Thyroid gland (tissue), 4 donors: ENCODE data around the gene SMG6. TPM values are rescaled to one million over a fixed set of nuclear protein-coding genes. Genes with fewer than 3 reads are reported as not detected.

Source experiments
- DNase-seq, 2 donors: peaks; one replicate each; pipeline ENCODE4 v3.0.0-alpha.2; 2019
- H3K27ac ChIP-seq, 3 donors: fragments of 200-600 bp; sonication (generic); 1 replicate in 2 of 3; 2 replicates in 1 of 3; pipeline ENCODE4 v1.5.1; 2016 to 2019; ENCODE audit warnings: mild to moderate bottlenecking in 1 of 3, moderate library complexity in 1 of 3
- H3K27me3 ChIP-seq: fragments of 200-600 bp; sonication (generic); one replicate; pipeline ENCODE4 v1.5.1; 2019
- H3K36me3 ChIP-seq, 2 donors: fragments of 200-600 bp; sonication (generic); one replicate each; pipeline ENCODE4 v1.5.1; 2016 to 2019
- H3K4me1 ChIP-seq, 2 donors: fragments of 200-600 bp; sonication (generic); one replicate each; pipeline ENCODE4 v1.5.1; 2017 to 2019
- H3K4me3 ChIP-seq, 3 donors: fragments of 200-600 bp; sonication (generic); replicated peaks in 1 of 3; 1 replicate in 2 of 3; 2 replicates in 1 of 3; pipeline ENCODE4 v1.5.1; 2016; ENCODE audit warnings: mild to moderate bottlenecking in 1 of 3
- H3K9me3 ChIP-seq: fragments of 200-600 bp; sonication (generic); one replicate; pipeline ENCODE4 v1.5.1; 2017
- POLR2A ChIP-seq, 2 donors: fragments of 450-650 bp; IDR thresholded peaks; one replicate each; pipeline ENCODE4 v1.6.1; 2017; ENCODE audit warnings: antibody characterized with exemption in 2 of 2, mild to moderate bottlenecking in 2 of 2, moderate library complexity in 1 of 2
- WGBS, 2 donors: methylation state at CpG; one replicate each; pipeline ENCODE4 v1.1.5; 2017; 5-methylcytosine and 5-hydroxymethylcytosine counted together
- intact Hi-C: fragments of 100-400 bp; cut with DNase I; formaldehyde crosslinking; loops from one replicate; pipeline ENCODE4 v1.15.1; 2023
- total RNA-seq, 4 donors: library from RNA; depleted of rRNA; stranded (reverse); fragments of >200 nt; gene quantifications; one replicate each; pipeline ENCODE4 v1.2.3, GENCODE V29; 2016
- TF ChIP-seq, protein P1 (sequence below), 6 experiments: fragments of 200-600 bp in 3 of 6; fragments of 450-650 bp in 3 of 6; sonication (generic) in 3 of 6; IDR thresholded peaks; one replicate each; pipeline ENCODE4 v1.5.1; 2016 to 2019; ENCODE audit warnings: antibody characterized with exemption in 6 of 6, mild to moderate bottlenecking in 2 of 6, inconsistent platforms in 1 of 6, moderate library complexity in 1 of 6

The SMG6 gene
- total RNA-seq, 4 donors from 2014 or later = 26.0 to 35.9 (median 32.9) TPM

DNA sequence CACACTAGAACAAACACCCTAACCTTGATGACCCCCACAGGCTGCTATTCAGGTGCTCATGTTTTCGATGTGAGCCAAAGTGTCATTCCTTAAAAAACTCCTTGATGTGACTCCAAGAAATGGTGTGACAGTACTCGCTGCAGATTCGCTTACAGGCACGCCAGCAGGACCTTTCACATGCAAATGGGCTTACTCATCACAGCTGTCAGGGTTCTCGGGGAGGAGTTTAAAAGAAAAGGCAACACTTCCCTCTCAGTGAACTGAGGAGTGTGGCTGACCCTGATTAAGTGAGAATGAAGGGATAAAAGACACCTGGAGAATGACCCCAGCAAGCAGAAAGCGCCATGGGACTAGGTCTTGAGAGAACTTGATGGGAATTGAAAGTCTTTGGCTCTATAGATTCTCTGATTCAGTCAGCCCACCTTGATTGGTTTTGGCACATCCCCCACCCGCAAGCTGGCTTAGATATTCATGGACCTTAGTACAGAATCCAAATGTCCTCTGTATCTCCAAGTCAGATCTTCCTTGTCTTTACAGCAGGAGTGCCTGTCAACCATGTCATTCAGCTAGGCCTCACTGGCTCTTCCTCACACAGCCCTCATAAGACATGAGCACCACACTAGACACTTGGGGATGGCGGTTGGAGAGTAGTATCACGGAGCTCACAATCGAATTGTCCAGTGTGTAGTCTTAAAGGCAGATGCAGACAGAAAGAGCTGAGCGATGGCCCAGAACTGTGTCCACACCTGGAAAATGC lies 166.1 kb downstream of the SMG6 start:
- H3K4me3 ChIP-seq = no peak overlapping the region
- WGBS, 2 donors = 63 to 72% methylated on average over 11 of the region's 11 CpGs
- DNase-seq = peak; percentile 35 to 38
- no peaks in the 10 kb centered on the region for H3K27me3 ChIP-seq
- H3K4me1 ChIP-seq = peaks cover 46 to 54% of the 10 kb centered on the region in 2 donors
- H3K9me3 ChIP-seq = no peaks in the 10 kb centered on the region
- intact Hi-C loops = no loop called here
- no peak for TF ChIP-seq POLR2A (IDR thresholded peaks at IDR 0.05)
- TF ChIP-seq, protein P1, sequence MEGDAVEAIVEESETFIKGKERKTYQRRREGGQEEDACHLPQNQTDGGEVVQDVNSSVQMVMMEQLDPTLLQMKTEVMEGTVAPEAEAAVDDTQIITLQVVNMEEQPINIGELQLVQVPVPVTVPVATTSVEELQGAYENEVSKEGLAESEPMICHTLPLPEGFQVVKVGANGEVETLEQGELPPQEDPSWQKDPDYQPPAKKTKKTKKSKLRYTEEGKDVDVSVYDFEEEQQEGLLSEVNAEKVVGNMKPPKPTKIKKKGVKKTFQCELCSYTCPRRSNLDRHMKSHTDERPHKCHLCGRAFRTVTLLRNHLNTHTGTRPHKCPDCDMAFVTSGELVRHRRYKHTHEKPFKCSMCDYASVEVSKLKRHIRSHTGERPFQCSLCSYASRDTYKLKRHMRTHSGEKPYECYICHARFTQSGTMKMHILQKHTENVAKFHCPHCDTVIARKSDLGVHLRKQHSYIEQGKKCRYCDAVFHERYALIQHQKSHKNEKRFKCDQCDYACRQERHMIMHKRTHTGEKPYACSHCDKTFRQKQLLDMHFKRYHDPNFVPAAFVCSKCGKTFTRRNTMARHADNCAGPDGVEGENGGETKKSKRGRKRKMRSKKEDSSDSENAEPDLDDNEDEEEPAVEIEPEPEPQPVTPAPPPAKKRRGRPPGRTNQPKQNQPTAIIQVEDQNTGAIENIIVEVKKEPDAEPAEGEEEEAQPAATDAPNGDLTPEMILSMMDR (IDR thresholded peaks at IDR 0.05) = no peak
- H3K27ac ChIP-seq = peak overlapping the region; percentile 56 to 59 (median 57)
- H3K36me3 ChIP-seq = no peaks in the 10 kb centered on the region

DNA sequence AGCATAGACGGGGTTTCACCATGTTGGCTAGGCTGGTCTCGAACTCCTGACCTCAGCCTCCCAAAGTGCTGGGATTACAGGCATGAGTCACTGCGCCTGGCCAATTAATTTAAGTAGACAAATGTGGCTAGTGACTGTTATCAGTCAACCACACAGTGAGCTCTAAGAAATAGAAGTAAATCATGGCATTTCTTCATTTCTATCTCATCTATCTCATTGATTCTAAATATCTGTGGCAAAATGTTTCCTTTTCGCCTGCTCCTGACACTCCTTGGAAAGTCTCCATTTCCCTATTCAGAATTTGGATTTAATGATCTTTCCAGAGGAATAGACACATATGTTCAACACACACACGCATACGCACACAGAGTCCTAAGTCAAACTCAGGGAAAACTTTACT lies 167.3 kb downstream of the SMG6 start:
- Histone ChIP-seq H3K27me3 (no peaks in the 10 kb centered on the region), H3K9me3 (no peaks in the 10 kb centered on the region), H3K36me3 (no peaks in the 10 kb centered on the region), H3K27ac (no peak overlapping the region), H3K4me1 (peaks cover 46 to 47% of the 10 kb centered on the region in 2 donors), H3K4me3 (no peak overlapping the region)
- TF ChIP-seq, protein P1 (IDR thresholded peaks at IDR 0.05) = no peak
- TF ChIP-seq POLR2A (IDR thresholded peaks at IDR 0.05) = no peak
- 82 to 90% methylated on average over 6 of the region's 6 CpGs for WGBS, 2 donors
- intact Hi-C loops = no loop called here
- DNase-seq = no peak

DNA sequence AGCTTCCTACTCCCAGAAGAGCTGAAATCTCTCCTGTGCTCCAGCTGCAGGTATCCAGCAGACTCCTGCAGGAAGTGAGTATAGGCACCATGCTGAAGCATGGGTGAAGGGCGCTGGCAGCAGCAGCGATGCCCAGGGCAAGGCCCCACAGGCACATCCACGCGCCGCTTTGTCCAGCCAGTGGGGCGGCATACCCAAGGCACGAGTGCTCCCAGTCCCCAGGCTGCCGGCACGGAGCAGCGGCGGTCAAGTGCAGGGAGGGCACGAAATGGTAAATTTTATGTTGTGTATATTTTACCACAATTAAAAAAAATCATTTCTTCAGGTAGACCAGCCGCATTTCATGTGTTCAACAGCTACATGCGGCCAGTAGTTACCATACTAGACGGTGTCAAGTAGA lies 175.6 kb downstream of the SMG6 start:
- DNase-seq = no peak
- TF ChIP-seq POLR2A (IDR thresholded peaks at IDR 0.05) = no peak
- TF ChIP-seq, protein P1 (IDR thresholded peaks at IDR 0.05) = no peak
- intact Hi-C loops = no loop called here
- no peaks in the 10 kb centered on the region for H3K9me3 ChIP-seq
- H3K27me3 ChIP-seq = no peaks in the 10 kb centered on the region
- WGBS, 2 donors = 94 to 98% methylated on average over 14 to 15 of the region's 15 CpGs
- no peaks in the 10 kb centered on the region for H3K36me3 ChIP-seq
- H3K4me1 ChIP-seq = peaks cover 14 to 18% of the 10 kb centered on the region in 2 donors
- no peak overlapping the region for H3K4me3 ChIP-seq
- H3K27ac ChIP-seq = no peak overlapping the region

DNA sequence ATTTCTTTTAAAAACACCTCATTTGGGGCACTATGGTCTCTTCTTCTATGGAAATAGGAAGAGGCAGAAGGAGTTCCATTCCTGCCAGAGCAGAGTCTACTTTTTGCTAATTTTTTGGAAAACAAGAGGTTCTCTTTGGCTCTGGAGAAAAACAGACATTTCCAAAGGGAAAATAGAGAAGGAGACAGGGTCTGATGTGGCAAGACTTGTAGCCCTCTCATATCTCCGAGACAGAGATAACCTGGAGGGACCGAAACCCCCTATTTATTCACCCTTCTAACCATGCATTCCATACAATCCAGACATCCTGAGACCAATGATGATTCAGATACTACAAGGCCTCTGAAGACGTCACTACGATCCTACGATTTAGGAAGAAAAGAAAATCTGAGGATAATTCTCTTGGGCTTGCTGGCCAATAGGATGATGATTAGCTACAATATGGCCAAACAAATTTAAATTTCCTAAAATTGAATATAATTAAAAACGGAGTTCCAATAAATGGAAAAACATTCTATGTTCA lies 178.5 kb downstream of the SMG6 start:
- no peaks in the 10 kb centered on the region for H3K9me3 ChIP-seq
- no peak for DNase-seq
- intact Hi-C loops = no loop called here

More for the DNA sequence above, 178.5 kb downstream of the SMG6 start:
- 93 to 99% methylated on average over 6 of the region's 6 CpGs for WGBS, 2 donors
- H3K4me3 ChIP-seq = no peak overlapping the region
- no peak for TF ChIP-seq POLR2A (IDR thresholded peaks at IDR 0.05)
- TF ChIP-seq, protein P1 (IDR thresholded peaks at IDR 0.05) = no peak
- peaks cover 23 to 28% of the 10 kb centered on the region in 2 donors for H3K4me1 ChIP-seq
- H3K36me3 ChIP-seq = no peaks in the 10 kb centered on the region
- no peaks in the 10 kb centered on the region for H3K27me3 ChIP-seq
- H3K27ac ChIP-seq = no peak overlapping the region
